ENCODE results near the gene ITPR2. TPM values are rescaled to one million over a fixed set of nuclear protein-coding genes. Genes with fewer than 3 reads are reported as not detected.

The ITPR2 gene
- polyA plus RNA-seq, 4 donors: 11.0 to 15.3 (median 14.6) TPM

DNA sequence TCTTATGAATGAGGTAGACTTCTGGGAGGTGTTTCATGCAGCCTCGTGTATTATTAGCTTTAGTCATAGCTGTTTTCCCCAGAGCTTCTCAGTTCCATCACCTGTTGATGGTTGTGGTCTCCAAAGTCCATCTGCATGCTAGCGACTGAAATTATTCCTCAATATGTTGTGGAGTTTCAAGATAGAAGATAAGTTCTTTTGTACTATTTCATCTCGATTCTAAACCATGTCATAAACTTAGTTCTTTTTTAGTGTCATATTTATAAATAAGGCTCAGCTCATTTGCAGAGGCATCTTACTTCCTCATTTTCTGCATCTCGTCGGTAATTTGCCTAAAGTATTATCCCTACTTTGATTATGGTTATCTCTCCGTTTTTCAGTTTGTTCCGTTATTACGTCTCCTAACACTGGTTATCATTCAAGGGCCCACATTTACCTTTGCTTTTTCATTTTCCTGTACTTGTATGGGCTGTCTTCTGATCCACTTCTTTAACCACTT lies 119.1 kb downstream of the ITPR2 start:
- DNase-seq (ENCODE audit: low read depth in 4 of 4, low spot score in 2 of 4): no peak

DNA sequence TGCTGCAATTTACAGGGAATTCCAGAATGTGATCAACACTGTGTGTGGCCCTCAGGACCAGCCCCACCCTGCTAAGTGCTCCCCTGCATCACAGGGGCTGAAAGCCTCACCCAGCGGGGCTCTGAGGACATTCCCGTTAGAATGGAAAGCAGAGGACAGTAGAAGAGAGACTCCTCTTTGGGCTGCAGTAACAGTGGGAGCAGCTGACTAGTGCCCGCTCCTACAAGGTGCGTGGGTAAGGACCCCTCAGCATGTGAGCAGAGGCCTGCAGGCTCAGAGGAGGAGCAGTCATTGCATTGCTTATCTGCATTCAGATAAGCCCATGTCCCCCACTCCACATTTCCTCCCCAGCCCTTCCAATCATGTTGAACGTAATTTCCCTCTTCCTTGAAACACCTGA lies 120.1 kb downstream of the ITPR2 start:
- DNase-seq (ENCODE audit: low read depth in 4 of 4, low spot score in 2 of 4): no peak

- DNase-seq (ENCODE audit: low read depth in 4 of 4, low spot score in 2 of 4): no peak
These were observed 121.4 kb downstream of the ITPR2 start for GRCh38 chr12:26711569-26711968.

- DNase-seq (ENCODE audit: low read depth in 4 of 4, low spot score in 2 of 4): no peak
These were observed 121.9 kb downstream of the ITPR2 start for GRCh38 chr12:26711072-26711471.

DNA sequence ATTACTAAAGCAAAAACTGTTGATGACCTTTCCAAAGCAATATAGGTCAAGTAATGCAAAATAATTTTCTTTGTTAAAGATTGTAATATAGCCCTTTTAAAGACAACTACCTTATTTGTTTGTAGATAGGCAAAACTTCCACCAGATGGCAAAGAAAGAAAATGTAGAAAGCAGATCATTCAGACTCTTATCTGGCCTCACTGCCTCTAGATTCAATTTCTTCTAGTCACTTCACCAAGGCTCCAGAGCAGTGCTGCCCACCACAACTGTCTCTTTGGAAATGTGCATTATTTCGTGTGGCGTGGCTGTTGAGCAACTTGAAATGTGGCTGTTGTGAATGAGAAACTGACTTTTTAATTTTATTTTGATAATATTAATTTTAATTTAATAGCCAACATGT lies 127.1 kb downstream of the ITPR2 start:
- no peak for DNase-seq (ENCODE audit: low read depth in 4 of 4, low spot score in 2 of 4)

DNA sequence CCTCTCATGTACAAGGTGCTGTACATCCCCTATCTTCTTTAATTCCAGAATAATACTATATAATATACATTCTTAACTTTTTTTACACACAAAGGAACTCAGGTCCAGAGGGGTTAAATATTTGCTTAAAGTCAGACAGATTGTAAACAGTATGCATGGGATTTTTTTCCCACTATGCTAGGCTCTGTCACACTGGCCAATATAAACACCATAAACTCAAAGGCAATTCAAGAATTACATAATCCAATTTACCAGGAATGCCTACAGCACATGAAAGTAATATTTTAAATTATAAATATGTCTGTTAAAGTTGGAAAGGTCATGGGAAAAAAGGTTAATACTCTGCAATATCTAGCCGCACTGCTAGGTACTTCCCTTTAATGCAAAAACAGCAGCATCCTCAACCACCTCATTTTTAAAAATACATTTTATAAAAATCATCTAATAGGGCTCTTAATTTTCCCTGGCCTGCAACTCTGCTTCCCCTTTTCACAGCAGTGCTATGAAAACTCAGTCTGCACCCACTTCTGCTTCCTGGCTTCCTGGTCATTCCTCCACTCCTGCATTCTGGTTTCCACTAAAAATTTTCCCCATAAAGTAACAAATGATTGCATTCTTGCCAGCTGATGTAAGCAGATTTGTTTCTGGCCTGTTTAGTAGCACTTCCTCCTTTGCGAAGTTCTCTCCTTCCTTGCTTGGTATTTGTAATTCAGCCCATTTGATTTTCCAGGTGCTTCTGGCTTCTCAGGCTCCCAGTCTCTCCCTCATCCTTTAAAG lies 128.1 kb downstream of the ITPR2 start:
- no peak for DNase-seq (ENCODE audit: low read depth in 4 of 4, low spot score in 2 of 4)

- no peak for DNase-seq (ENCODE audit: low read depth in 4 of 4, low spot score in 2 of 4)
These were observed 128.8 kb downstream of the ITPR2 start for GRCh38 chr12:26704214-26704613.

DNA sequence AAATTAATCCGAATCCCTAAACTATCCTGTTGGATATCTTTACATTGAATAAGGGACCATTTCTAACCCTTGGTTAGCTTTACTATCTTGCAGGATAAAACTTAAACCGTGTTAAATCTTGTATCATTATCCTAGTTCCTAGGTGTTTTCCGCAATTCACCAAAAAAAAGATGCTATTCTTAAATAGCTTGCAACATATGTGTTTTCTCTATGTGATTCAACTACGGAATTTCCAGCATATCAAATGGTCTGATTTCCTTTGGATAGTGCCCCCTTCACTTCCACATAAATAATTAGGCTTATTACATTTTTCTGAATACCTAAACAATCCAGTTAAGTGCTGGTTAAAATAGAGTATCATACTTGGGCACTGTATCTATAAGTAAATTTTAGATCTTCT lies 130.3 kb downstream of the ITPR2 start:
- DNase-seq (ENCODE audit: low read depth in 4 of 4, low spot score in 2 of 4): no peak

DNA sequence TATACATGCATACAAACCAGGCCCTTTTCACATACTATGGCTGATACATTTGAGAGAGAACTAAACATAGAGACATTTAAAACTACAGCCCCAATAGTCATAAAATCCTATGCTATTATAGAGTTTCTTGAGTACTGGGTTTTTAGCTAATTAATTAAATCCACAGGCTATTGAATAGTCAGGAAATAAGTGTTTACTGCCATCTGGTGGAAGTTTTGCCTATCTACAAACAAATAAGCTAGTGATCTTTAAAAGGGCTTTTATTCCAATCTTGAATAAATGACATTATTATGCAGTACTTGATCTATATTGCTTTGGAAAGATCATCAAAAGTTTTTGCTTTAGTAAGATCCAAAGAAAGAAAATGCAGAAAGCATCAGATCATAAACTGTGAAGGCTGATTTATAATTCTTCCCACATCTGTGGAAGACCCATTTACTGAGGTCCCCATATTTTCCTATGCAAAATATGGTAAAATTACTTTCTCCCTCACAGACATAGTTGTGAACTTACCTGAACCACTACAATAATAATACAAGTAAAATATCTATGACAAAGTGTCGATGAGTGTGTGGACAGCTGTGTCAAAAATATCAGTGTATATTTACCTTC lies 131.3 kb downstream of the ITPR2 start:
- no peak for DNase-seq (ENCODE audit: low read depth in 4 of 4, low spot score in 2 of 4)

- DNase-seq (ENCODE audit: low read depth in 4 of 4, low spot score in 2 of 4): no peak
These were observed 132.6 kb downstream of the ITPR2 start for GRCh38 chr12:26700430-26700829.

GRCh38 chr12:26699237-26699636 lies 133.8 kb downstream of the ITPR2 start:
- no peak for DNase-seq (ENCODE audit: low read depth in 4 of 4, low spot score in 2 of 4)

DNA sequence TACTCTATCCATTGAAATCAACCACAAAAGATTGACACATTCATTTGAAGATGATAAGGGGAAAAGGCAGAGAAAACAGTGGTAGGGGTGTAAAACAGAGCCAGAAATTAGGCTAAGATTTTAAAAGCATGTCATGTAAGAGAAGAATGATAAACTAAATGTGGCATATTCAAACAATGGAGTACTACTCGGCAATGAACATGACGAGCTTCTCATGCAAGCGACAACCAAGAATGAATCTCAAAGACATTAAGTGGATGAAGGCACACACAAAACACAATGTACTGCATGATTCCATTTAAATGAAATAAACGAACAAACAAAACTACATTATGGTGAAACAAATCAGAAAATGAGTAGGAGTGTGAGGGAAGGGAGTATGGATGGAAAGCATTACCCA lies 134.8 kb downstream of the ITPR2 start:
- no peak for DNase-seq (ENCODE audit: low read depth in 4 of 4, low spot score in 2 of 4)

DNA sequence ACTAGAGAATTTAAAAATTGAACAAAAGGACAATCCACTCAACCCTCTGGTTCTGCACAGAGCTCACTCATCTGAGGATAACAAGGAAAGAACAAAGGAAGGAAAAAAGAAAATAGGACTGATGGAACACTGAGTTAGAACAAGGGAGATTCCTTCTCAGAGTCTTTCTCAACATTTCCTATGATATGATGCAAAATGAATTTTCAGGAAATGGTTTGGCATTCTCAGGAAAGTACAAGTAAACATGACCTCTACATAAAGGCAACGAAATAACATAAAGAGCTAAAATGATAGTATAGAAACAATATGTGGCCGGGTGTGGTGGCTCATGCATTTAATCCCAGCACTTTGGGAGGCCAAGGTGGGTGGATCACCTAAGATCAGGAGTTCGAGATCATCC lies 135.8 kb downstream of the ITPR2 start:
- DNase-seq (ENCODE audit: low read depth in 4 of 4, low spot score in 2 of 4): no peak

DNA sequence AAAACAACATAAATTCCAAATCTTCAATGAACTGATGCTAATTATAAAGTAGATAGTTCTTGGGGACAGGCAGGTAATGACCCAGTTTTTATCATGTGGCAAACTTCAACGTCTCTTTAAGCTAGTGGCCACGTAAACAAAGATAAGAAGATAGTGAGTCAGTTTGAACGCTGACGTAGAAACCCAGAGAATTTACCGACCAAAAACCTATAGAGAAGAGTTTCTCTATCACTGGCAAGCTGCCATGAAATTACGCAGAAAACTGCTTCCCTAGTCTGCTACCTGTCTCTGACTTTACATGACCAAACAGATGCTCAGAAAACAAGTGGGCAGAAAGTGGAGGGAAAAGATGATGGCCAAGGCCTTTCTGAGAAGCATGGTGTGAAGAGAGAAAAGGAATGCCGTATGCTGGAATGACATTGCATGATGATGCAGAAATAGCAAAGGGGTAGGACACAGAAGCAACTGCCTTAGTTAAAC lies 136.3 kb downstream of the ITPR2 start:
- no peak for DNase-seq (ENCODE audit: low read depth in 4 of 4, low spot score in 2 of 4)

DNA sequence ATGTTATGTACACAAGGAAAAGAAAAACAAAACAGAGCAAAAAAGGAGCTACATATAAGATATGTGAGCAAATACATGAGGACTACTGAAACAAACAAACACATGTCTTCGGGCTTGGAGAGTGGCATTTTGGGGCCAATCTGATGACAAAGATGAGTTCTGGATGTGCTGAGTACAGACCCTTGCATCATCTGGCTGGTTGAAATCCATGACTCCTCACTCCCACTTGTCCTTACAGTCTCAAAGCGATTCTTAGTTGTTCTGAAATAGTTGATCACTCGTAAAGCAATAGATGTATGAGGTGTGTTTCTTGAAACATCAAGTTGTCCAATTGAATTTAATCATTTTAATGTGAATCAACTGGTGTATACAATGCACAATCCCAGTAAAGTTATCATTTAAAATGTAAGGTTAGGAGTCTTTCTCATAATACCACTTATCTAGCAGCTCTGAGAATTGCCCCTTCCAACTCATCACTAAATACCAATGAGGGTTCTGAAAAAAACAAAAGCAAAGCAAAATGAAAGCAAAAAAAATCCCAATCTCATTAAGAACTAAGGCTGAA lies 136.9 kb downstream of the ITPR2 start:
- no peak for DNase-seq (ENCODE audit: low read depth in 4 of 4, low spot score in 2 of 4)

DNA sequence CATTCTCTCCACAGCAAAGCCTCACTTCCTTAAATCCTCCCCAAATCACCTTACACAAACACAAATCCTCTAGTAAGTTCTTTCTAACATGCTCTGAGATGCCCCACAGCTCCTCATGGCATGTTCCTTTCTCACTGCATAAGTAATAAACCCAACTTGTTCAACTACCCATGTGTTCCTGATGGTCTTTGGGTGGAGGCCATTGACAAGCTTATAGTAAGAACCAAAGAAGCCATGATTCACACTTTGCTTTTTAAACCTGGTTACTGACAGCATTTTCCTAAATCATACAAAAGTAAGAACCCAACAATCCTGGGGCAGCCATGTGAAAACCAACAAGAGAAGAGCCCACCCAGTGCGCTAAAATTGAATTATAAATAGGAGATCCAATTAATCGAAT lies 138.6 kb downstream of the ITPR2 start:
- no peak for DNase-seq (ENCODE audit: low read depth in 4 of 4, low spot score in 2 of 4)

GRCh38 chr12:26692407-26692806 lies 140.6 kb downstream of the ITPR2 start:
- DNase-seq (ENCODE audit: low read depth in 4 of 4, low spot score in 2 of 4): no peak

- no peak for DNase-seq (ENCODE audit: low read depth in 4 of 4, low spot score in 2 of 4)
These were observed 141.6 kb downstream of the ITPR2 start for GRCh38 chr12:26691234-26691970.

- no peak for DNase-seq (ENCODE audit: low read depth in 4 of 4, low spot score in 2 of 4)
These were observed 142.4 kb downstream of the ITPR2 start for GRCh38 chr12:26690601-26691000.

GRCh38 chr12:26689281-26689841 lies 143.6 kb downstream of the ITPR2 start:
- DNase-seq (ENCODE audit: low read depth in 4 of 4, low spot score in 2 of 4): no peak

Measured in left renal cortex interstitium (tissue), 4 donors.